ENCODE measurements around the gene SIGMAR1.
"Not testable (repeated sequence)": the region's sequence is repeated elsewhere in the genome, so short reads cannot be mapped to it uniquely, and the experiment has no call there.

SIGMAR1 gene

GRCh38 chr9:34642679-34643078 lies 5.1 kb upstream of the SIGMAR1 start:
- no peak overlapping the region for H3K9ac ChIP-seq
- no peaks in the 10 kb centered on the region for H3K27me3 ChIP-seq (ENCODE audit: insufficient read depth, low read depth)
- peaks cover 30% of the 10 kb centered on the region for H3K4me1 ChIP-seq (ENCODE audit: low read depth, poor library complexity, severe bottlenecking)
- no peaks in the 10 kb centered on the region for H4K20me1 ChIP-seq (ENCODE audit: insufficient read depth)
- no peak overlapping the region for H2AFZ ChIP-seq (ENCODE audit: low read depth)
- H3K4me3 ChIP-seq (IDR thresholded peaks at IDR 0.05; ENCODE audit: insufficient read depth, low read depth, low read length), result no peak overlapping the region
- peaks cover 6% of the 10 kb centered on the region; the same call in 1 of the 2 replicates for H3K79me2 ChIP-seq (ENCODE audit: insufficient read depth, low read depth)
- no peak for TF ChIP-seq CTCF (conservative IDR thresholded peaks at IDR 0.05; ENCODE audit: low read depth, low read length)
- no peak overlapping the region for H3K4me2 ChIP-seq
- no peaks in the 10 kb centered on the region for H3K36me3 ChIP-seq (ENCODE audit: insufficient read depth)
- H3K27ac ChIP-seq, result no peak overlapping the region

GRCh38 chr9:34639322-34639721 lies 1.7 kb upstream of the SIGMAR1 start:
- not testable (repeated sequence) for H3K9ac ChIP-seq; H3K4me2 ChIP-seq; H3K36me3 ChIP-seq (ENCODE audit: insufficient read depth); H3K27me3 ChIP-seq (ENCODE audit: insufficient read depth, low read depth); H3K27ac ChIP-seq; H3K4me3 ChIP-seq (IDR thresholded peaks at IDR 0.05; ENCODE audit: insufficient read depth, low read depth, low read length); H2AFZ ChIP-seq (ENCODE audit: low read depth); H4K20me1 ChIP-seq (ENCODE audit: insufficient read depth)
- peaks cover 25% of the 10 kb centered on the region for H3K79me2 ChIP-seq (ENCODE audit: insufficient read depth, low read depth)
- H3K4me1 ChIP-seq (ENCODE audit: low read depth, poor library complexity, severe bottlenecking), result peaks cover 16% of the 10 kb centered on the region

GRCh38 chr9:34638138-34638445 lies 505 bp upstream of the SIGMAR1 start:
- TF ChIP-seq CTCF (conservative IDR thresholded peaks at IDR 0.05; ENCODE audit: low read depth, low read length), result no peak
- Histone ChIP-seq H3K27ac (no peak overlapping the region), H3K79me2 (ENCODE audit: insufficient read depth, low read depth) (peaks cover 25% of the 10 kb centered on the region), H3K36me3 (ENCODE audit: insufficient read depth) (no peaks in the 10 kb centered on the region), H2AFZ (ENCODE audit: low read depth) (peak overlapping the region; percentile 70), H3K27me3 (ENCODE audit: insufficient read depth, low read depth) (no peaks in the 10 kb centered on the region), H3K4me3 (IDR thresholded peaks at IDR 0.05; ENCODE audit: insufficient read depth, low read depth, low read length) (no peak overlapping the region), H3K4me1 (ENCODE audit: low read depth, poor library complexity, severe bottlenecking) (peaks cover 26% of the 10 kb centered on the region), H3K4me2 (peak overlapping the region; percentile 70), H3K9ac (peak overlapping the region; percentile 95; the same call in 1 of the 2 replicates), H4K20me1 (ENCODE audit: insufficient read depth) (no peaks in the 10 kb centered on the region)

- H3K9ac ChIP-seq, result peak overlapping the region; percentile 95
- peak overlapping the region; percentile 70 for H3K4me2 ChIP-seq
- H3K79me2 ChIP-seq (ENCODE audit: insufficient read depth, low read depth), result peaks cover 25% of the 10 kb centered on the region
- no peaks in the 10 kb centered on the region for H4K20me1 ChIP-seq (ENCODE audit: insufficient read depth)
- H3K27me3 ChIP-seq (ENCODE audit: insufficient read depth, low read depth), result no peaks in the 10 kb centered on the region
- no peaks in the 10 kb centered on the region for H3K36me3 ChIP-seq (ENCODE audit: insufficient read depth)
- peak overlapping the region; percentile 70; the same call in 1 of the 2 replicates for H2AFZ ChIP-seq (ENCODE audit: low read depth)
- no peak overlapping the region for H3K4me3 ChIP-seq (IDR thresholded peaks at IDR 0.05; ENCODE audit: insufficient read depth, low read depth, low read length)
- TF ChIP-seq CTCF (conservative IDR thresholded peaks at IDR 0.05; ENCODE audit: low read depth, low read length), result no peak
- H3K27ac ChIP-seq, result peak overlapping the region; percentile 71
- H3K4me1 ChIP-seq (ENCODE audit: low read depth, poor library complexity, severe bottlenecking), result peaks cover 26% of the 10 kb centered on the region
Measured at GRCh38 chr9:34636791-34637355, 714 bp downstream of the SIGMAR1 start.

- no peak overlapping the region for H2AFZ ChIP-seq (ENCODE audit: low read depth)
- TF ChIP-seq CTCF (conservative IDR thresholded peaks at IDR 0.05; ENCODE audit: low read depth, low read length), result no peak
- H3K9ac ChIP-seq, result no peak overlapping the region
- H3K36me3 ChIP-seq (ENCODE audit: insufficient read depth), result no peaks in the 10 kb centered on the region
- H4K20me1 ChIP-seq (ENCODE audit: insufficient read depth), result no peaks in the 10 kb centered on the region
- no peak overlapping the region for H3K27ac ChIP-seq
- peaks cover 26% of the 10 kb centered on the region for H3K4me1 ChIP-seq (ENCODE audit: low read depth, poor library complexity, severe bottlenecking)
- peaks cover 6% of the 10 kb centered on the region; the same call in 1 of the 2 replicates for H3K27me3 ChIP-seq (ENCODE audit: insufficient read depth, low read depth)
- H3K4me3 ChIP-seq (IDR thresholded peaks at IDR 0.05; ENCODE audit: insufficient read depth, low read depth, low read length), result no peak overlapping the region
- H3K79me2 ChIP-seq (ENCODE audit: insufficient read depth, low read depth), result peaks cover 25% of the 10 kb centered on the region
- H3K4me2 ChIP-seq, result peak overlapping the region; percentile 70; the same call in 1 of the 2 replicates
Measured at GRCh38 chr9:34635556-34635955, 2.0 kb downstream of the SIGMAR1 start.

Measured in KMS-11 (cell line).